Myocyte (in vitro differentiated cells): ENCODE measurements around the gene BCLAF1. TPM values are rescaled to one million over a fixed set of nuclear protein-coding genes. Genes with fewer than 3 reads are reported as not detected.
"Not testable (repeated sequence)": the region's sequence is repeated elsewhere in the genome, so short reads cannot be mapped to it uniquely, and the experiment has no call there.

Experiments
- DNase-seq: peaks from one replicate; pipeline ENCODE4 v3.0.0-alpha.2; 2012; ENCODE audit warnings: low read depth
- total RNA-seq: library from RNA; depleted of rRNA; stranded (reverse); fragments of >200 nt; gene quantifications from 2 replicates; pipeline ENCODE4 v1.2.3, GENCODE V29; 2014

BCLAF1 gene
- total RNA-seq, 1 donor from 2014 or later, result 135 TPM

DNA sequence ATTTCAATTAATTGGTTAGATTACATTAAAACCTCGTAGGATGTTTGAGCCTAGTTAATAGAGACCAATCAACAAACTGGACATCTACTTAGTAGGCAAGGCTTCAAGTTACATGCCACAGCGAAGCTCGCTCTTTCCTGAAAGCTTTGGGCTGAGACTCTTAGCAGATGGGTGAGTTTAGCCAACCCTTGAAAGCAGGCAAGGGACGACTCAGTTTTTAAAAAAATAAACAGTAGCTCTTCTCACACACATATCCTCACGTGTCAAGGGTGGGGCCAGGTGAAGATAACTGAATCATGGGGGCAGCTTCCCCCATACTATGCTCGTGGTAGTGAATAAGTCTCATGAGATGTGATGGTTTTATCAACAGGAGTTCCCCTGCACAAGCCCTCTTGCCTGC, 40.3 kb downstream of the BCLAF1 start:
- no peak for DNase-seq

DNA sequence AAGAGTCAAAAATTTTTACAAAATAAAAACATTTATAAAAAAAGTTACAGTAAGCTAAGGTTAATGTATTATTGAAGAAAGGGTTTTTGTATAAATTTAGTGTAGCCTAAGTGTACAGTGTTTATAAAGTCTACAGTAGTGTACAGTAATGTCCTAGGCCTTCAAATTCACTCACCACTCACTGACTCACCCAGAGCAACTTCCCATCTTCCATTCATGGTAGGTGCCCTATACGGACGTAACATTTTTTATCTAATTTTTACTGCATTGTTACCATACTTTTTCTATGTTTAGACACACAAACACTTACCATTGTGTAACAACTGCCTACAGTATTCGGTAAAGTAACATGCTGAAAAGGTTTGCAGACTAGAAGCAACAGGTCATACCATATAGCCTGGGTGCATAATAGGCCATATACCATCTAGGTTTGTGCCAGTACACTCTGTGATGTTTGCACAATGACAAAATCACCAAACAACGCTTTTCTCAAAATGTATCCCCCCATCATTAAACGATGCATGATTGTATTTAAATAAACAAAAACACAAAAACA, 45.5 kb downstream of the BCLAF1 start:
- DNase-seq, result no peak

GRCh38 chr6:136236466-136237293, 53.0 kb downstream of the BCLAF1 start:
- no peak for DNase-seq

DNA sequence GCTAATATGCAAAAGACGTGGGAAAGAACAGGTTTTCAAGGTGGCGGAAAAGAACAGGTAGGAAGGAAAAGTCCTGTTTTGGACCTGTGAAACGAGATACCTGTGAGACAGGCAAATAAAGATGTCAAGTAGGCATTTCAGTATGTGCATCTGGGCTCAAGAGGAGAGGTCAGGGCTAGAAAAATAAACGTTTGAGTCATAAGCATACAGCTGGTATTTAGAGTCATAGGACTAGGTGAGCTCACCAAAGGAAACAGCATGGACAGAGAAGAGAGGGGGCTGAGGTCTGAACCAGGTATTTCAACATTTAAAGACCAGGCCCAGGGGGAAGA, 54.4 kb downstream of the BCLAF1 start:
- DNase-seq, result no peak

GRCh38 chr6:136232701-136233100, 56.9 kb downstream of the BCLAF1 start:
- DNase-seq, result no peak

DNA sequence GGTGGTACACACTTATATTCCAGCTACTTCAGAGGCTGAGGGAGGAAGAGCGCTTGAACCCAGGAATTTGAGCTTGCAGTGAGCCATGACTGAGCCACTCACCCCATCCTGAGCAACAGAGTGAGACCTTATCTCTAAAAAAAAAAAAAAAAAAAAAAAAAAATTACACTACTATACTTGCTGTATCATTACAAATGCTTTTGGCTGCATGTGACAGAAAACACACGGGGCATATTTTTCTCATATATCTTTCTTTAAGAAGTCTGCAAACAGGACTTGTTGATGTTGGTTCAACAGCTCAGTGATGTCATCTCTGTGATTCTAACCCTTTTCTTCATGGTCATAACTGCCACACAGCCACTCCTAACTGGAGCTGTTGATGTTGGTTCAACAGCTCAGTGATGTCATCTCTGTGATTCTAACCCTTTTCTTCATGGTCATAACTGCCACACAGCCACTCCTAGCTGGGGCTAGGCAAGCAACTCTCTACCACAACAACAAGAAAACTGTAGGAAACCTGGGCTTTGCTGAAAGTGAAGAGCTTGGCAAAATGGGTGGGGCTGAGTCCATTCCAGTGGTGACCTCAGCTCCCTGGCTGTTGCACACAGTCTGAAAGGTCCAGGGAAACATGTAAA, 59.3 kb downstream of the BCLAF1 start:
- DNase-seq, result no peak

GRCh38 chr6:136228814-136229213, 60.8 kb downstream of the BCLAF1 start:
- DNase-seq, result no peak

DNA sequence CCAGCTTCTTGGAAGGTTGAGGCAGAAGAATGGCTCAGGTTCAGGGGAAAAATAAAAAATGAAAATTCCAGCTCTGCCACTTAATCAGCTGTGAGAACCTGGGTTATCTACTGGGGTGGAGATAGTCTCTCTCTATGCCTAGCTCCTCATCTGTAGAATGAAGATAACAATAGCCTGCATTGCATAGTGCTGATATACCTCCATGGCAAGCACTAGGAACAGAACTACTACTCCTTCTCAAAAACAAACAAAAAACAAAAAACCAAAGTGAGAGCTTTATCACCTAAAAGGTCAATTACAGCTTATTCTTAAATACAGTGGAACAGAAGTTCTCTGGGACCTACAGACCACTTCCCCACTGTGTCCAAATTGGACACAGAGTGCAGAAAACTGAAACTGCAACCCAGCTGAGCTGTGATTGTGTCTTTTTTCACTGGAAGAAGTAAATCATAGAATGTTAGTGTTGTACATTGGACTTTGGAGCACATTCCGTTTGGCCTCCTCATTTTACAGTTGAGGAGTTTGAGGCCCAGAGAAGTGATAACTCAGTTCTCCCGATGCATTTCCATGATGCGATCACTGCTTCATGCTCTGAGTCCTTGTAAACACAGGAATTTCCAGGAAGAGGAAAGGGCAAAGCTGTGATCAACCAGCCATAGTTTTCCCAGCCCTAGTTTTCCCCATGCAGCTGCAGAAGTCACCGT, 62.8 kb downstream of the BCLAF1 start:
- no peak for DNase-seq

DNA sequence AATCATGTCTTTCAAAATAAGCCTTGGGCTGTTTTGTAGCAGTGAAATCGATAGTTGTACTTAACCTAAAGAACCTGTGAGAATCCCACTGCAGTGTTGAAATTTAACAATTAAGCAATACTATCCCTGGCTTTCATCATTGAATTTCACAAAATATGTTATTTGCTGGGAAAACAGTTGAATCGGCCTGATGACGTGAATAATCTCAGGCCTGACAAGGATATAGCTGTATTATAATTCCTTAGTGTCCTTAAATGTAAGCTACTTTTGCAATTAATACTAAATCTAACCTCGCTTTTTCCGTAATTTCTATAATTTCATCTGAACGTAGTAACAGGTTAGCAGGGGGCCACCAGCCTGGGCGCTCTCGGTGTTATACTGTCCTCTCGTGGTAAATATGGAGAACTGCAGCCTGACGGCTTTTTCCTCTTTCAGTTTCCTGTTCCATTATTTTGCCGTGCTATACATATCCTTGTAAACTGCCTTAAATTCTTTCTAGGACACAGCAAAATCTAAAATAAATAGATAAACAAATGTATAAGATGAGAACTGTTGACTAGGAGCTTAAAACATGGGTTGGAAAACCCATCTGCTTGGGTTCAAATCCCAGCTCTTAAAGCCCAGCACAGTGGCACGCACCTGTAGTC, 63.5 kb downstream of the BCLAF1 start:
- peak; percentile 56 for DNase-seq

DNA sequence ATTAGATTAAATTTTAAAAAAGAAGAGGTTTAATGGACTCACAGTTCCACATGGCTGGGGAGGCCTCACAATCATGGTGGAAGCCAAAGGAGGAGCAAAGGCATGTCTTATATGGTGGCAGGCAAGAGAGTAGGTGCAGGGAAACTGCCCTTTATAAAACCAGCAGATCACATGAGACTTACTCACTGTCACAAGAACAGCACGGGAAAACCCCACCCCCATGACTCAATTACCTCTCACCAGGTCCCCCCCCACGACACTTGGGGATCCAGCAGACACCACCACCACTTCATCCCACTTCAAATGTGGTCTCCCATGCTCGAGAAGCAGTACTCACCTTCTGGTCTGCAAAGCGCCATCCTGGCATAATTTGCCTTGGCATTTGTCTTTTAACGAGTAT, 64.2 kb downstream of the BCLAF1 start:
- DNase-seq, result no peak

GRCh38 chr6:136224974-136225373, 64.7 kb downstream of the BCLAF1 start:
- not testable (repeated sequence) for DNase-seq

GRCh38 chr6:136216503-136217401, 72.9 kb downstream of the BCLAF1 start:
- no peak for DNase-seq

DNA sequence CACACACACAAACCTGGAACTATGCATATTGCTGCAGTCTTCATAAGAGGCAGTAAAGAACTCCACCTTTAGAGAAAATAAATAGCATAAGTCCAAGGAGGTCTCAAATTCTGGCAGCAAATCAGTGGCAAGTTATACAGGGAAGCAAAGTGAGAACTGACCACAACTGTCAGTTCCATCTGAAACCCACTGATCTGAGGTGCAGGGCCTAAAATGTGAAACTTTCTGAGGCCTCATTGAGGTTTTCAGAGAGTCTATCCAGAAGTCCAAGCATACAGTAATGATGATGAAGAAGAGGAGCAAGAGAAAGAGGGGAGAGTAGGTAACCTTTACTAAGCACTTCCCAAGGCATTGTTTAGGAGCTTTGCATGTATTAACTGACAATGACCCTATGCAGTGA, 75.8 kb downstream of the BCLAF1 start:
- no peak for DNase-seq

GRCh38 chr6:136213012-136213539, 76.6 kb downstream of the BCLAF1 start:
- DNase-seq, result no peak

- DNase-seq, result no peak
These were observed 77.0 kb downstream of the BCLAF1 start for GRCh38 chr6:136212608-136213007.

DNA sequence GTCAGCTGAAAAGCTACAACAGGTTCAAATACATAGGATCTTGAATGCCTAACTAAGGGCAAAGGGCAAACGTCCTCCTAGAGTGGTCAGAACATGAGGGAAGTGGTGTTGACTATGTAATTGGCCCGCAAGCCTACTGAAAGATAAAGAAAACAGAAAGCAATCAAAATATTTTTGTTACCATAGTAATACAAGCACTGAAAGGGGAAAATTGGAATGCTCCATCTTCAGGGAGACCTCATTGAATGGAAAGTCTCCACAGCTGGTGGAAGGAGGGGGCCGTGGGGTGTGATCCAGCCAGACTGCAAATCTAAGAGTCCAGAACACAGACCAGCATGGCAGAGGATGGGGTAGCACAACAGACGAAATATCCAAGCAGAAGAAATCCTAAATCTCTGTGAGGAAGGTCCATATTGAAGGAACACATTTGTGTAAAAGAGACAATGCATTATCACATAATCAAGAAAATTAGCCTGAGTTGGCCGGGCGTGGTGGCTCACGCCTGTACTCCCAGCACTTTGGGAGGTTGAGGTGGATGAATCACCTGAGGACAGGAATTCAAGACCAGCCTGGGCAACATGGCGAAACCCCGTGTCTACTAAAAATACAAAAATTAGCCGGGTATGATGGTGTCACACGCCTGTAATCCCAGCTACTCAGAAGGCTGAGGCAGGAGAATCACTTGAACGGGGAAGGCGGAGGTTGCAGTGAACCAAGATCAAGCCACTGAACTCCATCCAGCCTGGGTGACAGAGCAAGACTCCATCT, 79.1 kb downstream of the BCLAF1 start:
- no peak for DNase-seq

- no peak for DNase-seq
These were observed 80.2 kb downstream of the BCLAF1 start for GRCh38 chr6:136209496-136209895.

DNA sequence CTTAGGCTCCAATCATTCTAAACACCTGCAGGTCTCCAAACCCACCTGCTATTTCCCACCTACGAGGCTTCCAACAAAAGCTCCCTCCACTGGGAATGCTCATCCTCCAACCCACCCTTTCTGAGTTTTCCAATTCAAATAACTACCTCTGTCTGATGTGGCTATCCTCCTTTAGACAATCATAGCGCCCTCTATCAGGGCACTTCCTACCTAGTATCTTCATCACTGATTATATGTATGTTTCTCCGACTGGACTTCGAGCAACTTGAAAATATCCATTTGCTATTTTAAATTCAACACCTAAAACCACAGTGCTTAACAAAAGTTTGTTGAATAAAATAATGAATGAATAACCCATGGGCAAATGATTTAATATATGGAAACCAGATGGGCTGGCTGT, 80.9 kb downstream of the BCLAF1 start:
- no peak for DNase-seq
